DOHH2 (cell line): Measurements from ENCODE around the gene CAPN10.

Experiments used
- CTCF ChIP-seq: fragments of 200-600 bp; sonication (generic); IDR thresholded peaks from one replicate; pipeline ENCODE4 v1.5.1; 2014; ENCODE audit warnings: antibody characterized with exemption, mild to moderate bottlenecking, low read depth, low read length; ENCODE audit not compliant: poor library complexity, severe bottlenecking
- EZH2phosphoT487 ChIP-seq: fragments of 200-600 bp; sonication (generic); IDR thresholded peaks from 2 replicates; pipeline ENCODE4 v1.6.1; 2017; ENCODE audit warnings: borderline replicate concordance, mild to moderate bottlenecking, antibody characterized with exemption, low read length, moderate library complexity, mixed read lengths

GRCh38 chr2:240567137-240567871, 19.2 kb upstream of the CAPN10 start:
- TF ChIP-seq CTCF = no peak
- no peak for TF ChIP-seq EZH2phosphoT487
